Measurements from ENCODE around the gene F5. TPM values are rescaled to one million over a fixed set of nuclear protein-coding genes. Genes with fewer than 3 reads are reported as not detected.
A peak's percentile ranks its signal among the peaks of the same experiment; 100 is the strongest.

Gene F5
- total RNA-seq, 4 donors from 2014 or later, result 1.4 to 5.0 (median 3.7) TPM

- ATAC-seq (ENCODE audit: low FRiP score), result no peak
- no peak for TF ChIP-seq CTCF (IDR thresholded peaks at IDR 0.05)
- no peak for DNase-seq (ENCODE audit: low spot score)
Measured at GRCh38 chr1:169588112-169588511, 1.8 kb upstream of the F5 start.

GRCh38 chr1:169586067-169586394 is 250 bp downstream of the F5 start:
- ATAC-seq (ENCODE audit: low FRiP score) (no peak), DNase-seq (ENCODE audit: low spot score) (no peak)
- no peak for TF ChIP-seq CTCF (IDR thresholded peaks at IDR 0.05)

GRCh38 chr1:169585181-169585580 is 1.1 kb downstream of the F5 start:
- ATAC-seq (ENCODE audit: low FRiP score) (no peak), DNase-seq (ENCODE audit: low spot score) (no peak)
- TF ChIP-seq CTCF (IDR thresholded peaks at IDR 0.05), result no peak

- DNase-seq (ENCODE audit: low spot score) (no peak), ATAC-seq (ENCODE audit: low FRiP score) (peak; percentile 48)
- no peak for TF ChIP-seq CTCF (IDR thresholded peaks at IDR 0.05)
Measured at GRCh38 chr1:169584483-169585144, 1.7 kb downstream of the F5 start.

- no peak for ATAC-seq (ENCODE audit: low FRiP score)
- TF ChIP-seq CTCF (IDR thresholded peaks at IDR 0.05), result no peak
- no peak for DNase-seq (ENCODE audit: low spot score)
Measured at GRCh38 chr1:169577981-169578738, 8.1 kb downstream of the F5 start.

- DNase-seq (ENCODE audit: low spot score) (no peak), ATAC-seq (ENCODE audit: low FRiP score) (no peak)
- TF ChIP-seq CTCF (IDR thresholded peaks at IDR 0.05), result no peak
Measured at GRCh38 chr1:169576935-169577331, 9.3 kb downstream of the F5 start.
